ENCODE measurements around the gene YTHDC1. TPM values are rescaled to one million over a fixed set of nuclear protein-coding genes. Genes with fewer than 3 reads are reported as not detected.

Gene YTHDC1
- total RNA-seq, 2 experiments from 2014 or later = 383 to 389 TPM

DNA sequence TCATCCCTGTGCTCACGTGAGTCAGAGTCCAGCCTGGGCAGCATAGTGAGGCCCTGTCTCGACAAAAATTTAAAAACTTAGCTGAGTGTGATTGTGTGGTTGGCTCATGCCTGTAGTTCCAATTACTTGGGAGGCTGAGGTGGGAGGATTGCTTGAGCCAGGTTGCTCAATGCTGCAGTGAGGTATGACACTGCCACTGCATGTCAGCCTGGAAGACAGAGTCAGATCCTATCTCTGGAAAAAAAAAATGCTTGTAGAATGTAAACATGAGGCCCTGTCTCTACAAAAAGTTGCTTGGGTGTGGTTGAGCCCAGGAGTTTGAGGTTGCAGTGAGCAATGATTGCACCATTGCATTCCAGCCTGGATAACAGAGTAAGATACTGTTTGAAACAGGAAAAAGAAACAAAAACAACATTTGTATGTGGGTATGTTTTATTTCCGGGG, 11.3 kb upstream of the YTHDC1 start:
- no peak overlapping the region for H3K4me3 Mint-ChIP-seq
- Histone ChIP-seq H3K9me3 (ENCODE audit: control insufficient read depth in 1 of 2, insufficient read depth in 1 of 2, low read length in 2 of 2) (no peaks in the 10 kb centered on the region), H3K27ac (ENCODE audit: low read depth in 1 of 2, low read length in 2 of 2) (no peak overlapping the region), H3K36me3 (ENCODE audit: insufficient read depth, low read length) (no peaks in the 10 kb centered on the region), H3K4me1 (ENCODE audit: insufficient read depth, low read length) (no peaks in the 10 kb centered on the region), H3K27me3 (ENCODE audit: control insufficient read depth in 1 of 2, insufficient read depth in 2 of 2, low read length in 2 of 2) (peaks cover 0 to 4% of the 10 kb centered on the region in 2 experiments), H3K4me3 (ENCODE audit: low read length) (no peak overlapping the region)
- TF ChIP-seq, protein P1, sequence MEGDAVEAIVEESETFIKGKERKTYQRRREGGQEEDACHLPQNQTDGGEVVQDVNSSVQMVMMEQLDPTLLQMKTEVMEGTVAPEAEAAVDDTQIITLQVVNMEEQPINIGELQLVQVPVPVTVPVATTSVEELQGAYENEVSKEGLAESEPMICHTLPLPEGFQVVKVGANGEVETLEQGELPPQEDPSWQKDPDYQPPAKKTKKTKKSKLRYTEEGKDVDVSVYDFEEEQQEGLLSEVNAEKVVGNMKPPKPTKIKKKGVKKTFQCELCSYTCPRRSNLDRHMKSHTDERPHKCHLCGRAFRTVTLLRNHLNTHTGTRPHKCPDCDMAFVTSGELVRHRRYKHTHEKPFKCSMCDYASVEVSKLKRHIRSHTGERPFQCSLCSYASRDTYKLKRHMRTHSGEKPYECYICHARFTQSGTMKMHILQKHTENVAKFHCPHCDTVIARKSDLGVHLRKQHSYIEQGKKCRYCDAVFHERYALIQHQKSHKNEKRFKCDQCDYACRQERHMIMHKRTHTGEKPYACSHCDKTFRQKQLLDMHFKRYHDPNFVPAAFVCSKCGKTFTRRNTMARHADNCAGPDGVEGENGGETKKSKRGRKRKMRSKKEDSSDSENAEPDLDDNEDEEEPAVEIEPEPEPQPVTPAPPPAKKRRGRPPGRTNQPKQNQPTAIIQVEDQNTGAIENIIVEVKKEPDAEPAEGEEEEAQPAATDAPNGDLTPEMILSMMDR (IDR thresholded peaks at IDR 0.05) = no peak
- peaks cover 15% of the 10 kb centered on the region for H3K27me3 Mint-ChIP-seq
- H3K36me3 Mint-ChIP-seq (ENCODE audit: low read depth) = no peaks in the 10 kb centered on the region
- no peak for DNase-seq
- H3K27ac Mint-ChIP-seq = no peak overlapping the region
- intact Hi-C loops (cut with DNase I, micrococcal nuclease) = no loop called here
- ChIA-PET CTCF (no interaction called here), POLR2A (interaction anchor here (1.0 kb wide), 1 partner anchor 11 kb away, joined by 3 read pairs; no protein-coding TSS in a partner anchor)
- H3K9me3 Mint-ChIP-seq = no peaks in the 10 kb centered on the region
- ATAC-seq (ENCODE audit: poor library complexity) = no peak
- H3K4me1 Mint-ChIP-seq (ENCODE audit: low read depth) = no peaks in the 10 kb centered on the region

GRCh38 chr4:68360231-68360968, 10.5 kb upstream of the YTHDC1 start:
- Histone ChIP-seq H3K36me3 (ENCODE audit: insufficient read depth, low read length) (no peaks in the 10 kb centered on the region), H3K4me3 (ENCODE audit: low read length) (no peak overlapping the region), H3K27me3 (ENCODE audit: control insufficient read depth in 1 of 2, insufficient read depth in 2 of 2, low read length in 2 of 2) (no peaks in the 10 kb centered on the region), H3K27ac (ENCODE audit: low read depth in 1 of 2, low read length in 2 of 2) (no peak overlapping the region), H3K4me1 (ENCODE audit: insufficient read depth, low read length) (no peaks in the 10 kb centered on the region), H3K9me3 (ENCODE audit: control insufficient read depth in 1 of 2, insufficient read depth in 1 of 2, low read length in 2 of 2) (no peaks in the 10 kb centered on the region)
- H3K36me3 Mint-ChIP-seq (ENCODE audit: low read depth) = no peaks in the 10 kb centered on the region
- H3K9me3 Mint-ChIP-seq = no peaks in the 10 kb centered on the region
- H3K4me1 Mint-ChIP-seq (ENCODE audit: low read depth) = no peaks in the 10 kb centered on the region
- no peak overlapping the region for H3K4me3 Mint-ChIP-seq
- intact Hi-C loops (cut with DNase I, micrococcal nuclease) = no loop called here
- POLR2A ChIA-PET = interaction anchor here (1.0 kb wide), 1 partner anchor 10 kb away, joined by 3 read pairs; no protein-coding TSS in a partner anchor
- DNase-seq (no peak), ATAC-seq (ENCODE audit: poor library complexity) (no peak)
- CTCF ChIA-PET = no interaction called here
- TF ChIP-seq, protein P1 (IDR thresholded peaks at IDR 0.05) = no peak
- H3K27ac Mint-ChIP-seq = no peak overlapping the region
- peaks cover 10% of the 10 kb centered on the region for H3K27me3 Mint-ChIP-seq

GRCh38 chr4:68359508-68359907, 9.6 kb upstream of the YTHDC1 start:
- ATAC-seq (ENCODE audit: poor library complexity) (peak; percentile 49), DNase-seq (peak in 1 of 14 experiments; percentile 30)
- H3K4me3 Mint-ChIP-seq = no peak overlapping the region
- ChIA-PET CTCF (interaction anchor here (1.3 kb wide), 1 partner anchor 16 kb away, joined by 4 read pairs; no protein-coding TSS in a partner anchor), POLR2A (interaction anchor here (0.7 kb wide), 1 partner anchor 16 kb away, joined by 3 read pairs; no protein-coding TSS in a partner anchor)
- Histone ChIP-seq H3K9me3 (ENCODE audit: control insufficient read depth in 1 of 2, insufficient read depth in 1 of 2, low read length in 2 of 2) (no peaks in the 10 kb centered on the region), H3K27me3 (ENCODE audit: control insufficient read depth in 1 of 2, insufficient read depth in 2 of 2, low read length in 2 of 2) (no peaks in the 10 kb centered on the region), H3K36me3 (ENCODE audit: insufficient read depth, low read length) (no peaks in the 10 kb centered on the region), H3K27ac (ENCODE audit: low read depth in 1 of 2, low read length in 2 of 2) (no peak overlapping the region), H3K4me1 (ENCODE audit: insufficient read depth, low read length) (no peaks in the 10 kb centered on the region), H3K4me3 (ENCODE audit: low read length) (no peak overlapping the region)
- TF ChIP-seq, protein P1 (IDR thresholded peaks at IDR 0.05) = no peak
- H3K27ac Mint-ChIP-seq = no peak overlapping the region
- H3K9me3 Mint-ChIP-seq = no peaks in the 10 kb centered on the region
- no peaks in the 10 kb centered on the region for H3K4me1 Mint-ChIP-seq (ENCODE audit: low read depth)
- intact Hi-C loops (cut with DNase I, micrococcal nuclease) = no loop called here
- H3K27me3 Mint-ChIP-seq = peaks cover 10% of the 10 kb centered on the region
- H3K36me3 Mint-ChIP-seq (ENCODE audit: low read depth) = no peaks in the 10 kb centered on the region

Data from CD4-positive, alpha-beta T cell (primary cell).